ENCODE results near the gene TNRC18.

TNRC18 gene

DNA sequence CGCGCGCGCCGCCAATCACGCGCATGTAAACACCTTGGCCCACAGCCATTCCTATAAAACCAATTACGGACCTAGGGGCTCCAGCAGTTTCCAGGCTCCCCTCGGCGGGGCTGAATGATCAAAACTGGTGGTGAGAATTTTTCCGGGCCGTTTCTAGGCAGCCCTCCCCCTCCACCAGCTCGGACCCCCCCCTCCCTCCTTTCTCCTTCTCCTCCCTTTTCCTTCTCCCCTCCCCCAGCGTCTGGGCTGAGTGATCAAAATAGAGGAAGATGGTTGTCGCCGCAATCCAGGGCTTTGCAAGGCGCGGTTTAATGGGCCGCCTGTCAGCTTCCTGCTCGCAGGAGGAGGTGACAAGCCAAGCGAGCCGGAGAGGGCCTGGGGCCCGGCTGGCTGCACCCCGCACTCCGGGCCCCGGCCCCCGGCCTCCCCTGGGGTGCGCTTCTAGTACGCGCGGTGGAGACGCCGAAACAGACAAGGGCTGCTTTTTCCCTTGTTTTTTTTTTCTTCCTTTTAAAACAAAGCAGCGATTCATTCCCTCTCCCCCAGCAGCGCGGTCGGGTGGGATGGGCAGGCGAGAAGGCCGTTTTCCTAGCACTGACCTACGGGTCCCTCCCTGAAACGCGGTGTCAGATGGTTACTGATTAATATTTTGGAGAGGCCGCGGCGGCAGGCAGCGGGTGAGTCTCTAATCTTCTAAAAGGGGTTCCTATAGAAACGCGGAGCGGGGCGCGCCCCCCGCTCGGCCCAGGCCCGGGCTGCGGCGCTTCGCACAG is 528 bp upstream of the TNRC18 start:
- peak; percentile 98 for DNase-seq (ENCODE audit: low read depth)
- H3K4me3 ChIP-seq (ENCODE audit: control insufficient read depth, low read depth, low read length): peak overlapping the region; percentile 76
- TF ChIP-seq, protein P1, sequence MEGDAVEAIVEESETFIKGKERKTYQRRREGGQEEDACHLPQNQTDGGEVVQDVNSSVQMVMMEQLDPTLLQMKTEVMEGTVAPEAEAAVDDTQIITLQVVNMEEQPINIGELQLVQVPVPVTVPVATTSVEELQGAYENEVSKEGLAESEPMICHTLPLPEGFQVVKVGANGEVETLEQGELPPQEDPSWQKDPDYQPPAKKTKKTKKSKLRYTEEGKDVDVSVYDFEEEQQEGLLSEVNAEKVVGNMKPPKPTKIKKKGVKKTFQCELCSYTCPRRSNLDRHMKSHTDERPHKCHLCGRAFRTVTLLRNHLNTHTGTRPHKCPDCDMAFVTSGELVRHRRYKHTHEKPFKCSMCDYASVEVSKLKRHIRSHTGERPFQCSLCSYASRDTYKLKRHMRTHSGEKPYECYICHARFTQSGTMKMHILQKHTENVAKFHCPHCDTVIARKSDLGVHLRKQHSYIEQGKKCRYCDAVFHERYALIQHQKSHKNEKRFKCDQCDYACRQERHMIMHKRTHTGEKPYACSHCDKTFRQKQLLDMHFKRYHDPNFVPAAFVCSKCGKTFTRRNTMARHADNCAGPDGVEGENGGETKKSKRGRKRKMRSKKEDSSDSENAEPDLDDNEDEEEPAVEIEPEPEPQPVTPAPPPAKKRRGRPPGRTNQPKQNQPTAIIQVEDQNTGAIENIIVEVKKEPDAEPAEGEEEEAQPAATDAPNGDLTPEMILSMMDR (IDR thresholded peaks at IDR 0.05; ENCODE audit: control insufficient read depth, insufficient read depth, low read depth, low read length, missing control alignments): no peak

DNA sequence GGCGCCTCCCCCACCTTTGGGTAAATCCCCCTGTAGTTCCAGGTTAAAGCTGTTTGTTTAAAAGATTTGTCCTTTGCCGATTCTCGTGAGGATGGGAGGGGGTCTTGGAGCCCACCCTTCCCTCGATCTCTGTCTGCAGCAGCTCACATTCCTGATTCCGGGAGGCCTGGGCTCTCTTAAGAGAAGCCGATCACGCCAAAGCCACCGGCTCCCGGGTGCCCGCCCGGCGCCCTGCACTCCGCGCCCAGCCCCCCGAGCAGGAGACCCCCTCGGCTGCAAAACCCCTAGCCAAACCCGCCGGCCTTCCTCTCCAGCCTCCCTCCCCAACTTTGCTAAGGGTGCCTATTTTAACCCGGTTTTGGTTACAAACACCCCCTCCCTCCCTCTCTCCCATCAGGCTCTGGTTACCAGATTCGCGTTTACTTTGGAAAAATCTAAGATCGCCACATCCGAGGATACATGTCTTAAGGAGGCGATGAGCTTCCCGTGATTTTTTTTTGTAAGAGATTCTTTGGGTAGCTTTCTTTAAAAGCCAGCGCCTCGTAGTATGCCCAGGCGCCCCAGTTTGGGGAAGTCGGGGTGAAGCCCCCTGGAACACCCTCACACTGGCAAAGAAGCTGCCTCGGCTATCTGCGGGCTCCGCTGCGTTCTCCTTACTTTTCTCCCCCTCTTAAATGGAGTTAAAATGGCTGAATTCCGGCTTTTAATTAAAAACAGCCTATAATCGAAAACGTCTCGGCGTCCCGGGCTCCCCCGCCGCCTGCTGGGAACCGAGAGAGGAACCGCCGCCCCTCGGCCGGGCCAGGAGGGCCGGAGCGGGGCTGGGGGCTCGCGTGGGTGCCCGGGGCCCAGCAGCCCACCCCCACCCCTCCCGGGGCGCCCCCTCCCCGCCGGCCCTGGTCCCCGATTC is 983 bp downstream of the TNRC18 start:
- TF ChIP-seq, protein P1 (IDR thresholded peaks at IDR 0.05; ENCODE audit: control insufficient read depth, insufficient read depth, low read depth, low read length, missing control alignments): peak; percentile 6
- H3K4me3 ChIP-seq (ENCODE audit: control insufficient read depth, low read depth, low read length): peak overlapping the region; percentile 78
- DNase-seq (ENCODE audit: low read depth): no peak

DNA sequence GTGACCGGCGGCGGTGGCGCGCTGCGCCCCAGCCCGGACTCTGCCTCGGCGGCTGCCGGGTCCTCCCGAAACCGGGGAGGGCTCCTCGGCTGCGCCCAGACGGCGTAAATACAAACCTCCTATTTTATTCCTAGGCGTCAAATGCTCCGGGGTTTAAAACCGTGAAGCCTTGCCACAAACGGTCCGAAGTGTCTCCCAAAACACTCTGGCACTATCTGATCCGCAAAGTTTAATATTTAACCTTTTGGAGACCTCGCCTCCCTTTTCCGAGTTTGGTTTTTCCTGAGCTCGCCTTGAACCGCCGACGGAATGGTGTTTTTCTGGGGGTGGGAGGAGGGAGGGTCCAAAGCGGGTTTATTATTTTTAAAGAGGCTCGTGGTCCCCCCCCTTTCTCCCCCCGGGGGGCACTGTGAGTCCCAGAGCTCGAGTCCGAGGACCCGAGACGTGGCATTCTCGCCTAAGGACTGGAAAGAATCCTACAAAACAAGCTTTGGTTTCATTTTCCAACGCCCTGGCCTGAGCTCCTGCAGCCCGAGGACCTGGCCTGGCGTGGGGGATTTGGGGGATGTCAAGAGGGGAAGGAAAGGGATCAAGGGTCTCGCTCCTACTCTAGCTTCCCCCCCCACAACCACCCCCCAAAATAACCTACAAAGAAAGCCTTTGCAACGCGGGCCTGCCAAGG is 1.8 kb downstream of the TNRC18 start:
- H3K4me3 ChIP-seq (ENCODE audit: control insufficient read depth, low read depth, low read length): peak overlapping the region; percentile 78
- no peak for DNase-seq (ENCODE audit: low read depth)
- TF ChIP-seq, protein P1 (IDR thresholded peaks at IDR 0.05; ENCODE audit: control insufficient read depth, insufficient read depth, low read depth, low read length, missing control alignments): no peak

DNA sequence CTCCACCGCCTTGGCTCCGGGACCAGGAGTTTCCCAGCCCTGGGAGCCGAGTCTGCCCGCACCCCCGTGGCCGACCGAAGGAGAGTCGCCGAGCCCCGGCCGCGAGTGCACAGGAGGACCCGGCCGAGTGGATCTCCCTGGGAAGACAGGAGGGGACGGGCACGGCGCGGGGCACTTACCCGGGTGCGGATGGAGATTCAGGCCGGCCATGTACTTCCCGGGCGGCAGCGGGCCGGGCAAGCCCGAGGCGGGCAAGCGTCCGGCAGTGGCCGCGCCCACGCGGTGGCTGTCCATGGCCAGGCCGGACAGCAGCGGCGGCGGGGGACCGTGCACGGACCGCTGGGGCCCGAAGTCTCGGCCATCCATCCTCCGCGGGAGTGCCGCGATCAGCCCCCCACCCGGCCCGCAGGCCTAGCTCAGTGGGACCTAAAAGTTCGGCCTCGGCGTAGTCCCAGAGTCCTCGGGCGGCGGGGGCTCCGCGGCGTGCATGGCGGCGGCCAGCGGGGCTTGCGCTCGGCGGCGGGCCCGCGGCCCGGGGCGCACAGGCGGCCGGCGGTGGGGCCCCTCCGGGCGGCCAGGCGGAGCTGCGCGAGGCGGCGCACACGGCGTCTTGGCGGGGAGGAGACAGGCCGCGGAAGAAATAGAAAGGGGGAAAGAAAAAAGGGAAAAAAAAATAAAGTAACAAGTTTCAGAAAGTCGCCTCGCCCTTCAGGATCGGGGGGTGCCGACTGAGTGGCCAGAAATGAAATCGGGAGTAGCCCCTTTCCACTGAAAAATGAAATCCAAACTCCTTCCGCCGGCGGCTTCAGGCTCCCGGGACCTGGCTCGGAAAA is 2.5 kb downstream of the TNRC18 start:
- TF ChIP-seq, protein P1 (IDR thresholded peaks at IDR 0.05; ENCODE audit: control insufficient read depth, insufficient read depth, low read depth, low read length, missing control alignments): no peak
- DNase-seq (ENCODE audit: low read depth): no peak
- peak overlapping the region; percentile 78 for H3K4me3 ChIP-seq (ENCODE audit: control insufficient read depth, low read depth, low read length)

DNA sequence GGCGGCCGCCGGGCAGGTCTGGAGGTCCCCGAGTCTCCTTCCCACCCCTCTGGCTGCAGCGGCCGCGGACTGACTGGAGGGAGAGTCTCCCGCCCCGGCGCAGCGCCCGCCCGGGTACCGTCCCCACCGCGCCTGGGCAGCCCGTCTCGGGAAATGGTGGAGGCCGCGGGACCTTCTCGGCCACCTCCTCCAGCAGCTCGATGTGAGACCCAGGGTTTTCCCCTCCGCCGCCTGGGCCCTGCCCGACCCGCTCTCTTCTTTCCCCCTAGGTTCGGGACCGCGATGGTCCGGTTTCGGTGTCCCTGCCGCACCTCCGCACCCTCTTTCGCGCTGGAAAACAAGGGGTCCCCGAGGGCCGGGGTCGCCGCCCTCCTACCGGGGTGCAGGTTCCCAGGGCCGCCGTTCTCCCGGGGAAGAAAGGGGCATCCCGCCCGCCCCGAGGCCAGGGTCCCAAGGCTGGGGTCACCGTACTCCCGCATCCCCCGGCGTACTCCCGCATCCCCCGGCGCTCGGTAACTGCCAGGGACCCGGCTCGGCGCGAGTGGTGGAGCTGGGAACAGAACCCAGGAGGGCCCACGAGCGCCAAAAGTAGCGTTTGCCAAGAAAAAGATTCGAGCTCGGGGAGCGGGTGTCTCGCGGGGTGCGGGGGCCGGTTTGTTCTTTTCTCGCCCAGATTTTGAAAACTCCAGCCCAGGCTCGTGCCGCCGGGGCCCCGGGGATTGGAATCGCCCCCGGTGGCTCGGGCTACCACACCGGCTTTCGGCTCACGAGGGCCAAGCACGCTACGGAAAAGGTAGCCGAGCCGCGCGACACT is 3.4 kb downstream of the TNRC18 start:
- peak overlapping the region; percentile 78 for H3K4me3 ChIP-seq (ENCODE audit: control insufficient read depth, low read depth, low read length)
- TF ChIP-seq, protein P1 (IDR thresholded peaks at IDR 0.05; ENCODE audit: control insufficient read depth, insufficient read depth, low read depth, low read length, missing control alignments): no peak
- DNase-seq (ENCODE audit: low read depth): no peak

Measured in AG09309 (cell line).